GM21529 (cell line): ENCODE data around the gene FADS2.

Source experiments
- ATAC-seq: cut with Tn5 transposase; IDR thresholded peaks from one replicate; pipeline ENCODE4 v1.9.1; 2021; ENCODE audit not compliant: unreplicated experiment

FADS2 gene

GRCh38 chr11:61885784-61886580 lies 57.9 kb downstream of the FADS2 start:
- ATAC-seq: no peak

GRCh38 chr11:61886643-61887042 lies 58.5 kb downstream of the FADS2 start:
- no peak for ATAC-seq

- ATAC-seq: no peak
Measured at GRCh38 chr11:61887839-61888494, 59.9 kb downstream of the FADS2 start.

- no peak for ATAC-seq
Measured at GRCh38 chr11:61888590-61888989, 60.5 kb downstream of the FADS2 start.

- ATAC-seq: no peak
Measured at GRCh38 chr11:61889831-61890230, 61.7 kb downstream of the FADS2 start.

GRCh38 chr11:61890529-61891330 lies 62.6 kb downstream of the FADS2 start:
- peak; percentile 14 for ATAC-seq

- peak; percentile 66 for ATAC-seq
Measured at GRCh38 chr11:61891331-61892084, 63.4 kb downstream of the FADS2 start, which contains the start of gene FADS3. TSS of gene FADS3 (minus strand) at chr11:61891545. CDS start at chr11:61891381, 164 bp downstream.

GRCh38 chr11:61892085-61892370 lies 63.9 kb downstream of the FADS2 start:
- no peak for ATAC-seq

- no peak for ATAC-seq
Measured at GRCh38 chr11:61893981-61894380, 65.9 kb downstream of the FADS2 start.

GRCh38 chr11:61895046-61895717 lies 67.1 kb downstream of the FADS2 start:
- ATAC-seq: no peak

- ATAC-seq: no peak
Measured at GRCh38 chr11:61895718-61896059, 67.6 kb downstream of the FADS2 start.

GRCh38 chr11:61896665-61897386 lies 68.7 kb downstream of the FADS2 start:
- no peak for ATAC-seq

GRCh38 chr11:61897387-61898246 lies 69.5 kb downstream of the FADS2 start:
- ATAC-seq: no peak

- ATAC-seq: no peak
Measured at GRCh38 chr11:61898247-61898582, 70.1 kb downstream of the FADS2 start.

- ATAC-seq: peak; percentile 65
Measured at GRCh38 chr11:61899146-61899841, 71.2 kb downstream of the FADS2 start.

- no peak for ATAC-seq
Measured at GRCh38 chr11:61900251-61900650, 72.2 kb downstream of the FADS2 start.

GRCh38 chr11:61901397-61901796 lies 73.3 kb downstream of the FADS2 start:
- no peak for ATAC-seq

GRCh38 chr11:61902313-61902712 lies 74.2 kb downstream of the FADS2 start:
- ATAC-seq: no peak

- no peak for ATAC-seq
Measured at GRCh38 chr11:61903845-61904244, 75.7 kb downstream of the FADS2 start.
